ENCODE results near the gene YIPF5. TPM values are rescaled to one million over a fixed set of nuclear protein-coding genes. Genes with fewer than 3 reads are reported as not detected.

The YIPF5 gene
- total and polyA plus RNA-seq, 8 donors = 5.6 to 41.6 (median 31.6) TPM

- Histone ChIP-seq H3K9me3 (no peaks in the 10 kb centered on the region), H3K4me1 (peaks cover 0 to 7% (median 0%) of the 10 kb centered on the region in 3 donors), H3K27me3 (no peaks in the 10 kb centered on the region), H3K36me3 (no peaks in the 10 kb centered on the region), H3K4me3 (no peak overlapping the region), H3K27ac (no peak overlapping the region)
- no peak for DNase-seq
- no peak for FAIRE-seq
- intact Hi-C loops (cut with DNase I) = no loop called here
- WGBS, 2 donors = 45 to 55% methylated on average over 1 of the region's 1 CpG
- ATAC-seq = no peak
- no peak for TF ChIP-seq CTCF (IDR thresholded peaks at IDR 0.05)
Measured at GRCh38 chr5:144142824-144143162, 27.7 kb downstream of the YIPF5 start.

- DNase-seq (no peak), ATAC-seq (peak; percentile 53 to 80 (median 78)), FAIRE-seq (no peak)
- WGBS, 2 donors = 6 to 10% methylated on average over 2 of the region's 2 CpGs
- Histone ChIP-seq H3K9me3 (no peaks in the 10 kb centered on the region), H3K27ac (no peak overlapping the region), H3K36me3 (no peaks in the 10 kb centered on the region), H3K4me3 (no peak overlapping the region), H3K27me3 (no peaks in the 10 kb centered on the region), H3K4me1 (peaks cover 0 to 7% (median 0%) of the 10 kb centered on the region in 3 donors)
- peak in 3 of 4 donors; percentile 24 to 37 (median 34) for TF ChIP-seq CTCF (IDR thresholded peaks at IDR 0.05)
- intact Hi-C loops (cut with DNase I) = no loop called here
Measured at GRCh38 chr5:144142139-144142823, 28.2 kb downstream of the YIPF5 start.

GRCh38 chr5:144141585-144141984 lies 28.9 kb downstream of the YIPF5 start:
- FAIRE-seq = no peak
- Histone ChIP-seq H3K9me3 (no peaks in the 10 kb centered on the region), H3K36me3 (no peaks in the 10 kb centered on the region), H3K27ac (no peak overlapping the region), H3K4me1 (peaks cover 0 to 7% (median 0%) of the 10 kb centered on the region in 3 donors), H3K27me3 (no peaks in the 10 kb centered on the region), H3K4me3 (no peak overlapping the region)
- no peak for TF ChIP-seq CTCF (IDR thresholded peaks at IDR 0.05)
- WGBS, 2 donors = 86 to 87% methylated on average over 2 of the region's 2 CpGs
- ATAC-seq = no peak
- DNase-seq = no peak
- intact Hi-C loops (cut with DNase I) = no loop called here

- H3K27me3 ChIP-seq = no peaks in the 10 kb centered on the region
- H3K27ac ChIP-seq = no peak overlapping the region
- intact Hi-C loops (cut with DNase I) = no loop called here
- H3K4me1 ChIP-seq = peaks cover 0 to 3% (median 0%) of the 10 kb centered on the region in 3 donors
- H3K4me3 ChIP-seq = no peak overlapping the region
- DNase-seq = no peak
- no peak for FAIRE-seq
- no peaks in the 10 kb centered on the region for H3K36me3 ChIP-seq
- H3K9me3 ChIP-seq = no peaks in the 10 kb centered on the region
- WGBS, 2 donors = 79 to 82% methylated on average over 5 of the region's 5 CpGs
- no peak for TF ChIP-seq CTCF (IDR thresholded peaks at IDR 0.05)
- no peak for ATAC-seq
Measured at GRCh38 chr5:144139586-144139985, 30.9 kb downstream of the YIPF5 start.

GRCh38 chr5:144135113-144135762 lies 35.2 kb downstream of the YIPF5 start:
- Histone ChIP-seq H3K4me3 (no peak overlapping the region), H3K4me1 (peaks cover 0 to 3% (median 0%) of the 10 kb centered on the region in 3 donors), H3K27ac (no peak overlapping the region), H3K36me3 (no peaks in the 10 kb centered on the region), H3K27me3 (no peaks in the 10 kb centered on the region), H3K9me3 (no peaks in the 10 kb centered on the region)
- ATAC-seq (no peak), DNase-seq (no peak), FAIRE-seq (no peak)
- intact Hi-C loops (cut with DNase I) = no loop called here
- TF ChIP-seq CTCF (IDR thresholded peaks at IDR 0.05) = no peak
- 70 to 76% methylated on average over 3 of the region's 3 CpGs for whole genome bisulfite sequencing, 2 donors
